IMR-90 (cell line): Measurements from ENCODE around the gene SWAP70. TPM values are rescaled to one million over a fixed set of nuclear protein-coding genes. Genes with fewer than 3 reads are reported as not detected.

Experiments
- ATAC-seq: fragments of 200-7000 bp; cut with Tn5 transposase; 2 replicates; pipeline ENCODE4 v1.9.1; 2020; ENCODE audit warnings: low read depth, mild to moderate bottlenecking, moderate library complexity
- BruUV-seq: library from RNA; stranded (reverse); fragments of 400-500 nt; replicated peaks from 2 replicates; lab custom pipeline; 2021; lab: Mats Ljungman, UMichigan
- CTCF ChIA-PET: fragments of 300-600 bp; formaldehyde crosslinking; extraction: SDS; loops from one replicate; lab custom pipeline; 2021; ENCODE audit warnings: antibody characterized with exemption; lab: Yijun Ruan, JAX
- POLR2A ChIA-PET: fragments of 300-600 bp; sonication (Branson Sonifier 250); formaldehyde crosslinking; loops from one replicate; lab custom pipeline; 2022; ENCODE audit warnings: antibody characterized with exemption; ENCODE audit not compliant: unreplicated experiment; lab: Charles Lee
- DNase-seq: peaks from one replicate; pipeline ENCODE4 v3.0.0; 2013
- H2AFZ ChIP-seq: replicated peaks from 2 replicates; pipeline ENCODE3; 2013; ENCODE audit warnings: low read length, mild to moderate bottlenecking; ENCODE audit not compliant: poor library complexity
- H2AK5ac ChIP-seq: 2 replicates; pipeline ENCODE4 v1.6.1; 2013; ENCODE audit warnings: low read depth, low read length, inconsistent platforms
- H2AK9ac ChIP-seq: replicated peaks from 2 replicates; pipeline ENCODE3; 2013; ENCODE audit warnings: mild to moderate bottlenecking, low read depth, low read length, moderate library complexity; ENCODE audit not compliant: poor library complexity
- H2BK120ac ChIP-seq: 2 replicates; pipeline ENCODE4 v1.6.1; 2013; ENCODE audit warnings: low read depth, low read length, inconsistent platforms
- H2BK15ac ChIP-seq: 3 replicates; pipeline ENCODE4 v1.6.1; 2013; ENCODE audit warnings: low read depth, low read length, inconsistent platforms
- H2BK20ac ChIP-seq: 2 replicates; pipeline ENCODE4 v1.6.1; 2013; ENCODE audit warnings: low read depth, mild to moderate bottlenecking, inconsistent platforms, low read length, moderate library complexity
- H2BK5ac ChIP-seq: 2 replicates; pipeline ENCODE4 v1.6.1; 2013; ENCODE audit warnings: mild to moderate bottlenecking, low read depth, low read length, inconsistent platforms; ENCODE audit not compliant: poor library complexity, severe bottlenecking
- H3K14ac ChIP-seq: replicated peaks from 2 replicates; pipeline ENCODE4 v1.6.1; 2013; ENCODE audit warnings: low read depth, low read length, inconsistent platforms
- H3K18ac ChIP-seq: 2 replicates; pipeline ENCODE4 v1.6.1; 2013; ENCODE audit warnings: low read depth, low read length, control low read depth
- H3K23ac ChIP-seq: 2 replicates; pipeline ENCODE4 v1.6.1; 2013; ENCODE audit warnings: low read depth, low read length, inconsistent platforms
- H3K27ac ChIP-seq: 2 replicates; pipeline ENCODE4 v1.5.1; 2013; ENCODE audit warnings: mild to moderate bottlenecking, control low read depth, low read length; ENCODE audit not compliant: insufficient read depth
- H3K27me3 ChIP-seq: 2 replicates; pipeline ENCODE4 v1.6.1; 2013; ENCODE audit warnings: low read length; ENCODE audit not compliant: control insufficient read depth, insufficient read depth
- H3K36me3 ChIP-seq: 2 replicates; pipeline ENCODE4 v1.6.1; 2013; ENCODE audit warnings: low read length, mixed read lengths; ENCODE audit not compliant: control insufficient read depth, insufficient read depth
- H3K4ac ChIP-seq: 2 replicates; pipeline ENCODE4 v1.6.1; 2013; ENCODE audit warnings: low read depth, low read length, inconsistent platforms
- H3K4me1 ChIP-seq: 2 replicates; pipeline ENCODE4 v1.6.1; 2013; ENCODE audit warnings: low read length, mixed read lengths; ENCODE audit not compliant: control insufficient read depth, insufficient read depth
- H3K4me2 ChIP-seq: 2 replicates; pipeline ENCODE4 v1.6.1; 2013; ENCODE audit warnings: low read depth, mild to moderate bottlenecking, control low read depth, low read length, moderate library complexity
- H3K4me3 ChIP-seq: 2 replicates; pipeline ENCODE4 v1.5.1; 2013; ENCODE audit warnings: low read depth, mild to moderate bottlenecking, control low read depth, low read length, moderate library complexity; ENCODE audit not compliant: insufficient read depth
- H3K56ac ChIP-seq: 2 replicates; pipeline ENCODE4 v1.6.1; 2013; ENCODE audit warnings: low read length, inconsistent platforms; ENCODE audit not compliant: insufficient read depth; ENCODE audit errors: extremely low read depth
- H3K79me1 ChIP-seq, 2 experiments: 2 replicates each; pipeline ENCODE4 v1.6.1; 2013; ENCODE audit warnings: low read length in 2 of 2, inconsistent platforms in 1 of 2, low read depth in 1 of 2
- H3K9ac ChIP-seq: 2 replicates; pipeline ENCODE4 v1.6.1; 2013; ENCODE audit warnings: low read depth, low read length, control low read depth
- H3K9me1 ChIP-seq: 2 replicates; pipeline ENCODE4 v1.6.1; 2013; ENCODE audit warnings: low read length, inconsistent platforms; ENCODE audit not compliant: insufficient read depth
- H3K9me3 ChIP-seq: 2 replicates; pipeline ENCODE4 v1.6.1; 2013; ENCODE audit warnings: low read length; ENCODE audit not compliant: control insufficient read depth, insufficient read depth
- H4K20me1 ChIP-seq: 2 replicates; pipeline ENCODE4 v1.6.1; 2013; ENCODE audit warnings: low read length, inconsistent platforms; ENCODE audit not compliant: insufficient read depth
- H4K5ac ChIP-seq: 2 replicates; pipeline ENCODE4 v1.6.1; 2013; ENCODE audit warnings: mild to moderate bottlenecking, low read depth, low read length, control low read depth
- H4K8ac ChIP-seq, 2 experiments: 2 replicates each; pipeline ENCODE4 v1.6.1; 2013; ENCODE audit warnings: low read depth in 2 of 2, low read length in 2 of 2, control low read depth in 1 of 2, inconsistent platforms in 1 of 2
- H4K91ac ChIP-seq: 2 replicates; pipeline ENCODE4 v1.6.1; 2013; ENCODE audit warnings: low read depth, low read length, inconsistent platforms; ENCODE audit not compliant: insufficient read depth
- BHLHE40 ChIP-seq: fragments of 150-350 bp; IDR thresholded peaks from 2 replicates; pipeline ENCODE4 v1.6.1; 2016; ENCODE audit warnings: mild to moderate bottlenecking, low read depth, low read length
- CEBPB ChIP-seq: IDR thresholded peaks from 2 replicates; pipeline ENCODE4 v1.6.1; 2012; ENCODE audit warnings: low read depth, low read length, improper control_type of control experiment
- CHD1 ChIP-seq: IDR thresholded peaks from 2 replicates; pipeline ENCODE4 v1.6.1; 2012; ENCODE audit warnings: low read depth, low read length, improper control_type of control experiment
- MAFK ChIP-seq: IDR thresholded peaks from 2 replicates; pipeline ENCODE4 v1.6.1; 2012; ENCODE audit warnings: low read depth, low read length, improper control_type of control experiment
- MAZ ChIP-seq: IDR thresholded peaks from 2 replicates; pipeline ENCODE4 v1.6.1; 2012; ENCODE audit warnings: low read depth, mild to moderate bottlenecking, low read length, improper control_type of control experiment, moderate library complexity, borderline replicate concordance
- NFE2L2 ChIP-seq: fragments of 150-350 bp; IDR thresholded peaks from 2 replicates; pipeline ENCODE4 v1.6.1; 2016; ENCODE audit warnings: low read depth, mild to moderate bottlenecking, low read length
- POLR2A ChIP-seq: IDR thresholded peaks from 2 replicates; pipeline ENCODE4 v1.6.1; 2012; ENCODE audit warnings: mild to moderate bottlenecking, low read depth, low read length
- RAD21 ChIP-seq: IDR thresholded peaks from 2 replicates; pipeline ENCODE4 v1.6.1; 2012; ENCODE audit warnings: low read length, improper control_type of control experiment
- RCOR1 ChIP-seq: IDR thresholded peaks from 2 replicates; pipeline ENCODE4 v1.6.1; 2012; ENCODE audit warnings: mild to moderate bottlenecking, low read length, improper control_type of control experiment; ENCODE audit not compliant: insufficient replicate concordance
- RFX5 ChIP-seq: IDR thresholded peaks from 2 replicates; pipeline ENCODE4 v1.8.0; 2012; ENCODE audit warnings: low read depth, mild to moderate bottlenecking, low read length, moderate library complexity
- SMC3 ChIP-seq: fragments of 150-350 bp; IDR thresholded peaks from 2 replicates; pipeline ENCODE4 v1.6.1; 2016; ENCODE audit warnings: low read depth, mild to moderate bottlenecking, antibody characterized with exemption, low read length, moderate library complexity
- USF2 ChIP-seq: fragments of 150-350 bp; IDR thresholded peaks from 2 replicates; pipeline ENCODE4 v1.6.1; 2017; ENCODE audit warnings: mild to moderate bottlenecking, antibody characterized with exemption, low read length, low read depth
- WGBS, 2 experiments: methylation state at CpG; one replicate each; pipeline versions ENCODE4 v1.1.5 to v1.1.7; 2013; ENCODE audit warnings: missing lambda C conversion rate in 2 of 2; ENCODE audit not compliant: insufficient read length in 1 of 2; ENCODE audit errors: extremely low coverage in 2 of 2; 5-methylcytosine and 5-hydroxymethylcytosine counted together
- dilution Hi-C: fragments of 300-500 bp; cut with HindIII; formaldehyde crosslinking; loops from one replicate; pipeline ENCODE4 v1.14.3; 2018; ENCODE audit warnings: low sequenced_read_pairs; ENCODE audit not compliant: unreplicated experiment
- in situ Hi-C: fragments of 300-500 bp; cut with MboI; formaldehyde crosslinking; loops from 3 replicates; pipeline ENCODE4 v1.14.3; 2019; ENCODE audit warnings: low sequenced_read_pairs, inconsistent platforms, mixed read lengths
- intact Hi-C: fragments of 100-400 bp; cut with micrococcal nuclease; formaldehyde crosslinking; loops from 2 replicates; pipeline ENCODE4 v1.10.0; 2022
- polyA plus RNA-seq, 3 experiments: library from polyadenylated mRNA; depleted of rRNA; stranded (reverse); fragments of >200 nt; gene quantifications; 2 replicates each; pipeline ENCODE4 v1.2.3, GENCODE V29; 2012; ENCODE audit warnings: low replicate concordance in 1 of 3
- total RNA-seq: library from RNA; depleted of rRNA; stranded (reverse); fragments of >200 nt; gene quantifications from 2 replicates; pipeline ENCODE4 v1.2.3, GENCODE V29; 2012

The SWAP70 gene
- total and polyA plus RNA-seq, 2 of the 4 experiments (the other 2 are of a cell fraction), result 15.5 to 19.9 TPM

- Histone ChIP-seq H2AK9ac (peak overlapping the region; percentile 89), H3K36me3 (peaks cover 7% of the 10 kb centered on the region), H3K4ac (peak overlapping the region; percentile 99), H2BK120ac (peak overlapping the region; percentile 98), H2BK20ac (peak overlapping the region; percentile 97), H3K14ac (peak overlapping the region; percentile 96), H4K20me1 (no peaks in the 10 kb centered on the region), H3K27ac (peak overlapping the region; percentile 67), H3K9me3 (no peaks in the 10 kb centered on the region), H2AK5ac (peak overlapping the region; percentile 96), H2BK15ac (peak overlapping the region; percentile 89), H3K18ac (peak overlapping the region; percentile 77), H2AFZ (peak overlapping the region; percentile 51), H4K91ac (peak overlapping the region; percentile 92), H3K4me3 (no peak overlapping the region), H3K56ac (peak overlapping the region; percentile 56), H4K8ac (peak overlapping the region; percentile 10 to 86), H3K79me1 (peaks cover 9 to 50% of the 10 kb centered on the region in 2 experiments; a peak in 3 of 4 replicates), H3K4me1 (peaks cover 36% of the 10 kb centered on the region), H3K27me3 (no peaks in the 10 kb centered on the region), H4K5ac (peak overlapping the region; percentile 62; the same call in 1 of the 2 replicates), H3K9ac (peak overlapping the region; percentile 8; the same call in 1 of the 2 replicates), H3K9me1 (peaks cover 35% of the 10 kb centered on the region), H3K4me2 (no peak overlapping the region), H2BK5ac (peak overlapping the region; percentile 86), H3K23ac (peak overlapping the region; percentile 80; the same call in 1 of the 2 replicates)
- no CpG with 5 or more reads among the region's 3 CpGs for WGBS, 2 experiments
- ChIA-PET CTCF (interaction anchor here (0.5 kb wide), 1 partner anchor 221 kb away, joined by 3 read pairs; no protein-coding TSS in a partner anchor), POLR2A (no interaction called here)
- TF ChIP-seq CEBPB, result no peak
- TF ChIP-seq RFX5, result no peak
- no peak for TF ChIP-seq BHLHE40
- no peak for TF ChIP-seq CHD1
- no peak for TF ChIP-seq MAZ
- TF ChIP-seq RCOR1, result no peak
- no peak for TF ChIP-seq NFE2L2
- TF ChIP-seq MAFK, result no peak
- no peak for TF ChIP-seq RAD21
- TF ChIP-seq USF2, result no peak
- no peak for TF ChIP-seq POLR2A
- no peak for TF ChIP-seq SMC3
- no peak for DNase-seq
- BruUV-seq, result no TSS peak
- no peak for ATAC-seq
- dilution Hi-C loops (no loop called here), intact Hi-C loops (loop anchor here (10.0 kb wide), 2 partner anchors 371 to 451 kb away; no protein-coding TSS in a partner anchor), in situ Hi-C loops (loop anchor here (25.0 kb wide), 1 partner anchor 208 kb away; no protein-coding TSS in a partner anchor)
Measured at GRCh38 chr11:9754010-9754471, 90.2 kb downstream of the SWAP70 start.
